Measurements from ENCODE around the gene RASGRF2. TPM values are rescaled to one million over a fixed set of nuclear protein-coding genes. Genes with fewer than 3 reads are reported as not detected.

Gene RASGRF2
- total RNA-seq, 1 experiment from 2014 or later: 0.48 TPM

GRCh38 chr5:80973027-80973426 lies 12.9 kb downstream of the RASGRF2 start:
- no peak for DNase-seq
- H3K4me2 ChIP-seq: no peak overlapping the region
- intact Hi-C loops (cut with micrococcal nuclease; ENCODE audit: unreplicated experiment): no loop called here
- POLR2A ChIA-PET (ENCODE audit: unreplicated experiment): no interaction called here
- H3K36me3 ChIP-seq (ENCODE audit: low read depth): no peaks in the 10 kb centered on the region
- TF ChIP-seq CTCF (conservative IDR thresholded peaks at IDR 0.05) (no peak), EZH2 (IDR thresholded peaks at IDR 0.05; ENCODE audit: low read depth) (no peak)
- no peaks in the 10 kb centered on the region for H4K20me1 ChIP-seq (ENCODE audit: insufficient read depth)
- H3K79me2 ChIP-seq (ENCODE audit: low read depth): no peaks in the 10 kb centered on the region
- H3K4me1 ChIP-seq (replicated peaks; ENCODE audit: insufficient read depth): peaks cover 10% of the 10 kb centered on the region
- peaks cover 10% of the 10 kb centered on the region for H3F3A ChIP-seq (ENCODE audit: insufficient read depth, low read depth)
- H3K9me2 ChIP-seq (ENCODE audit: insufficient read depth): no peaks in the 10 kb centered on the region; the same call in 1 of the 2 replicates
- CTCF ChIA-PET: no interaction called here
- H2AFZ ChIP-seq: no peak overlapping the region
- H3K27me3 ChIP-seq (ENCODE audit: insufficient read depth, low read depth): no peaks in the 10 kb centered on the region
- no peak overlapping the region for H3K27ac ChIP-seq
- BruUV-seq (replicated peaks): no TSS peak
- no peak overlapping the region for H3K4me3 ChIP-seq
- no peaks in the 10 kb centered on the region for H3K9me3 ChIP-seq (ENCODE audit: insufficient read depth, low read depth)

GRCh38 chr5:80975065-80975464 lies 14.9 kb downstream of the RASGRF2 start:
- no peak overlapping the region for H2AFZ ChIP-seq
- no peaks in the 10 kb centered on the region for H3K4me1 ChIP-seq (replicated peaks; ENCODE audit: insufficient read depth)
- no peaks in the 10 kb centered on the region for H3K9me3 ChIP-seq (ENCODE audit: insufficient read depth, low read depth)
- no peak for TF ChIP-seq CTCF (conservative IDR thresholded peaks at IDR 0.05)
- no peak for TF ChIP-seq EZH2 (IDR thresholded peaks at IDR 0.05; ENCODE audit: low read depth)
- no TSS peak for BruUV-seq (replicated peaks)
- no peak overlapping the region for H3K27ac ChIP-seq
- H4K20me1 ChIP-seq (ENCODE audit: insufficient read depth): no peaks in the 10 kb centered on the region
- H3K4me2 ChIP-seq: no peak overlapping the region
- no peak overlapping the region for H3K4me3 ChIP-seq
- no peaks in the 10 kb centered on the region for H3K36me3 ChIP-seq (ENCODE audit: low read depth)
- H3K79me2 ChIP-seq (ENCODE audit: low read depth): no peaks in the 10 kb centered on the region
- intact Hi-C loops (cut with micrococcal nuclease; ENCODE audit: unreplicated experiment): no loop called here
- POLR2A ChIA-PET (ENCODE audit: unreplicated experiment): no interaction called here
- no peaks in the 10 kb centered on the region for H3K27me3 ChIP-seq (ENCODE audit: insufficient read depth, low read depth)
- no peaks in the 10 kb centered on the region for H3F3A ChIP-seq (ENCODE audit: insufficient read depth, low read depth)
- no peak for DNase-seq
- no peaks in the 10 kb centered on the region; the same call in 1 of the 2 replicates for H3K9me2 ChIP-seq (ENCODE audit: insufficient read depth)
- CTCF ChIA-PET: no interaction called here

- DNase-seq: no peak
- no peaks in the 10 kb centered on the region for H3K9me3 ChIP-seq (ENCODE audit: insufficient read depth, low read depth)
- BruUV-seq (replicated peaks): no TSS peak
- ChIA-PET CTCF (no interaction called here), POLR2A (ENCODE audit: unreplicated experiment) (no interaction called here)
- no peaks in the 10 kb centered on the region for H3K27me3 ChIP-seq (ENCODE audit: insufficient read depth, low read depth)
- no peak overlapping the region for H3K27ac ChIP-seq
- intact Hi-C loops (cut with micrococcal nuclease; ENCODE audit: unreplicated experiment): no loop called here
- H2AFZ ChIP-seq: no peak overlapping the region
- TF ChIP-seq CTCF (conservative IDR thresholded peaks at IDR 0.05) (no peak), EZH2 (IDR thresholded peaks at IDR 0.05; ENCODE audit: low read depth) (no peak)
- no peaks in the 10 kb centered on the region; the same call in 1 of the 2 replicates for H3K9me2 ChIP-seq (ENCODE audit: insufficient read depth)
- no peaks in the 10 kb centered on the region for H4K20me1 ChIP-seq (ENCODE audit: insufficient read depth)
- H3F3A ChIP-seq (ENCODE audit: insufficient read depth, low read depth): no peaks in the 10 kb centered on the region
- H3K4me1 ChIP-seq (replicated peaks; ENCODE audit: insufficient read depth): no peaks in the 10 kb centered on the region
- H3K4me3 ChIP-seq: no peak overlapping the region
- no peaks in the 10 kb centered on the region for H3K79me2 ChIP-seq (ENCODE audit: low read depth)
- H3K36me3 ChIP-seq (ENCODE audit: low read depth): no peaks in the 10 kb centered on the region
- H3K4me2 ChIP-seq: no peak overlapping the region
Measured at GRCh38 chr5:80976985-80977384, 16.8 kb downstream of the RASGRF2 start.
